Memory B cell (primary cell): Measurements from ENCODE around the gene DENND2A.
"Not testable (repeated sequence)": the region's sequence is repeated elsewhere in the genome, so short reads cannot be mapped to it uniquely, and the experiment has no call there.

Experiments
- ATAC-seq: fragments of 150-1000 bp; cut with Tn5 transposase; 2 replicates; pipeline ENCODE4 v1.10.0; 2021; ENCODE audit warnings: low read depth, mild to moderate bottlenecking, moderate library complexity
- DNase-seq, 2 donors: peaks; one replicate each; pipeline ENCODE4 v3.0.0; 2022; ENCODE audit warnings: low spot score in 2 of 2
- H3K27ac Mint-ChIP-seq: one replicate; pipeline ENCODE4 v1.8.0; 2022; ENCODE audit warnings: mild to moderate bottlenecking, moderate library complexity, mixed read lengths
- H3K27me3 Mint-ChIP-seq: one replicate; pipeline ENCODE4 v1.8.0; 2022; ENCODE audit warnings: mixed read lengths
- H3K36me3 Mint-ChIP-seq: one replicate; pipeline ENCODE4 v1.8.0; 2022; ENCODE audit warnings: mild to moderate bottlenecking, mixed read lengths
- H3K4me1 Mint-ChIP-seq: one replicate; pipeline ENCODE4 v1.8.0; 2022; ENCODE audit warnings: mixed read lengths
- H3K4me3 Mint-ChIP-seq: one replicate; pipeline ENCODE4 v1.8.0; 2022; ENCODE audit warnings: mild to moderate bottlenecking, moderate library complexity, mixed read lengths
- H3K9me3 Mint-ChIP-seq: one replicate; pipeline ENCODE4 v1.8.0; 2022; ENCODE audit warnings: mixed read lengths

DENND2A gene

GRCh38 chr7:140676956-140677355 is 36.3 kb upstream of the DENND2A start:
- not testable (repeated sequence) for ATAC-seq, H3K9me3 Mint-ChIP-seq, H3K4me3 Mint-ChIP-seq, H3K27me3 Mint-ChIP-seq, DNase-seq
- peaks cover 23% of the 10 kb centered on the region for H3K36me3 Mint-ChIP-seq
- H3K27ac Mint-ChIP-seq = peak overlapping the region; percentile 85
- H3K4me1 Mint-ChIP-seq = peaks cover 44% of the 10 kb centered on the region

DNA sequence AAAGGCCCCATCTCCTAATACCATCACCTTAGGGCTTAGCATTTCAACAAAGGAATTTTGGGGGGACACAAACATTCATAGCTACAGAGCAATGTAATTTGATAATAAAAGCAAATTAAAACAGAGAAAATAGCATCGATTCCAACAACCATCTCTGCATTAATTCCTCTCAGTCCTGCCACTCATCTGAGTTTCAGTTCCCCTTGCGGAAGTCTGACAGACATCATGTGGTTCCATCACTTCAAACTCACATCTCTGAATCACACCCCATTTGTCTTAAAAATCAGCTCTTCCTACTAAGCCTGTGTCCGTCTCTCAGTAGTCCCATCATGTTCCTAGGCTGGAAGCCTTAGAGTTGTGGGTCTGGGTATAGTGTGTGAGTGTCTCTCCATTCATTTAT is 35.7 kb upstream of the DENND2A start:
- DNase-seq (peak; percentile 23 to 57), ATAC-seq (peak; percentile 61)
- Mint-ChIP-seq H3K9me3 (no peaks in the 10 kb centered on the region), H3K27me3 (no peaks in the 10 kb centered on the region), H3K36me3 (peaks cover 21% of the 10 kb centered on the region), H3K4me3 (peak overlapping the region; percentile 45), H3K4me1 (peaks cover 45% of the 10 kb centered on the region), H3K27ac (peak overlapping the region; percentile 85)

GRCh38 chr7:140675726-140676125 is 35.1 kb upstream of the DENND2A start:
- peaks cover 45% of the 10 kb centered on the region for H3K4me1 Mint-ChIP-seq
- no peaks in the 10 kb centered on the region for H3K9me3 Mint-ChIP-seq
- H3K27ac Mint-ChIP-seq = peak overlapping the region; percentile 85
- H3K36me3 Mint-ChIP-seq = peaks cover 18% of the 10 kb centered on the region
- peak overlapping the region; percentile 45 for H3K4me3 Mint-ChIP-seq
- no peaks in the 10 kb centered on the region for H3K27me3 Mint-ChIP-seq
- DNase-seq (no peak), ATAC-seq (no peak)

DNA sequence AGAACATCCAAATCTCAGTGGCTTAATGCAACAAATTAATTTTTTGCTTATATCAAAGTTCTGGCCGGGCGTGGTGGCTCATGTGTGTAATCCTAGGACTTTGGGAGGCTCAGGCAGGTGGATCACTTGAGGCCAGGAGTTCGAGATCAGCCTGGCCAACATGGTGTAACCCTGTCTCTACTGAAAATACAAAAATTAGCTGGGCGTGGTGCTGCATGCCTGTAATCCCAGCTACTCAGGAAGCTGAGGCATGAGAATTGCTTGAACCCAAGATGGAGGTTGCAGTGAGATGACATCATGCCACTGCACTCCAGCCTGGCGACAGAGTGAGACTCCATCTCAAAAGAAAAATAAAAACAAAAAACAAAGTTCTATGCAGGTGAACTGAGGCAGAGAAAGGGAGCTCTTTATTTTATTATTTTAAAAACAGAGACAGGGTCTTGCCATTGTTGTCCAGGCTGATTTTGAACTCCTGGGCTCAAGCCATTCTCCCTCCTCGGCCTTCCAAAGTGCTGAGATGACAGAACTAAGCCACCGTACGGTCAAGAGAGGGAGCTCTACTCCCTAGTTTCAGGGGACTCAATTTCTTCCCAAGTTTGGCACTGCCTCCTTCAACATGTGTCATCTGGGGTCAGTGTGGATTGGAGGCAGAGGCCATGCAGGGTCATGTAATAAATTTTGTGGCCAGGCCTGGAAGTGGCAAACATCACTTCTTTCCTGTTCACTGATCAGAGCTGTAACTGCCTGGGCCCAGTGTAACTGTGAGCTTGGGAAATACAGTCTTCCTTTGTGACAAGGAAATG is 34.5 kb upstream of the DENND2A start:
- no peak for DNase-seq
- Mint-ChIP-seq H3K4me1 (peaks cover 45% of the 10 kb centered on the region), H3K36me3 (peaks cover 14% of the 10 kb centered on the region), H3K4me3 (peak overlapping the region; percentile 17), H3K9me3 (no peaks in the 10 kb centered on the region), H3K27me3 (no peaks in the 10 kb centered on the region), H3K27ac (peak overlapping the region; percentile 94)
- no peak for ATAC-seq

- H3K27me3 Mint-ChIP-seq = no peaks in the 10 kb centered on the region
- H3K27ac Mint-ChIP-seq = peak overlapping the region; percentile 94
- H3K9me3 Mint-ChIP-seq = no peaks in the 10 kb centered on the region
- peaks cover 14% of the 10 kb centered on the region for H3K36me3 Mint-ChIP-seq
- peak overlapping the region; percentile 85 for H3K4me3 Mint-ChIP-seq
- peaks cover 45% of the 10 kb centered on the region for H3K4me1 Mint-ChIP-seq
- DNase-seq = peak; percentile 25 to 41
- peak; percentile 53 for ATAC-seq
Measured at GRCh38 chr7:140674356-140674800, 33.8 kb upstream of the DENND2A start.

GRCh38 chr7:140673774-140674155 is 33.2 kb upstream of the DENND2A start:
- Mint-ChIP-seq H3K4me3 (peak overlapping the region; percentile 85), H3K27me3 (no peaks in the 10 kb centered on the region), H3K27ac (peak overlapping the region; percentile 94), H3K9me3 (no peaks in the 10 kb centered on the region), H3K36me3 (peaks cover 10% of the 10 kb centered on the region), H3K4me1 (peaks cover 45% of the 10 kb centered on the region)
- DNase-seq (no peak), ATAC-seq (no peak)

DNA sequence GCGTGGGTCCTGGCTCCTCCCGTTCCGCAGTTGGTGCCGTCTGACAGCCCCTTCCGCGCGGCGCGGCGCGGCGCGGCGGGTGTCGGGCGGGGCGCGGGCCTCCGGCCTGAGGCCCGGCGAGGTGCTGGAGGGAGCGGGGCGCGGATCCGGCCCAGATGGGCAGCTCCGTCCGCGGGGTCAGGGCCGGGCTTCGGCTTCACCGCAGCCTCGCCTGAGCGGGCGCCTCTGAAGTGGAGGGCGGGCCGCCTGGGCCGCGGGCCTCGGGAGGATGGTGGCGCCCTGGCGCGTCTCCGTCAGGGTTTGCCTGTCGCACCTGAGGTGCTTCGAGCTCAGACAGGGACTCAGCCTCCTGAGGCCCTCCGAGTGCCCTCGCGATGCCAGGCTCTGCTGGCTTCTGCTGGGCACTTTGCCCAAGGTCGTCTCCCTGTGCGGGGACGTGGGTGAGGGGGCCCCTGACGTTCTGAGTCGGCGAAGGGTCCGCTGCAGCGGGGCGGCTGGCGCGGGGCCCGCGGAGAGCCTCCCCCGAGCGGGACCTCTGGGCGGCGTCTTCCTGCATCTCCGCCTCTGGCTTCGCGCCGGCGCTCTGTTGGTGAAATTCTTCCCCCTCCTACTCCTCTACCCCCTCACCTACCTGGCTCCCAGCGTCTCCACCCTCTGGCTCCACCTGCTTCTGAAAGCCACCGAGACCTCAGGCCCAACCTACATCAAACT is 32.6 kb upstream of the DENND2A start:
- H3K27me3 Mint-ChIP-seq = no peaks in the 10 kb centered on the region
- H3K9me3 Mint-ChIP-seq = no peaks in the 10 kb centered on the region
- DNase-seq (peak; percentile 52 to 74), ATAC-seq (peak; percentile 59)
- peaks cover 6% of the 10 kb centered on the region for H3K36me3 Mint-ChIP-seq
- H3K27ac Mint-ChIP-seq = peak overlapping the region; percentile 94
- peaks cover 40% of the 10 kb centered on the region for H3K4me1 Mint-ChIP-seq
- peak overlapping the region; percentile 85 for H3K4me3 Mint-ChIP-seq

GRCh38 chr7:140672382-140673062 is 31.9 kb upstream of the DENND2A start, which contains the start of gene ADCK2:
TSS of gene ADCK2 (plus strand) at chr7:140672945. CDS start at chr7:140673331, 386 bp downstream.
- peak within 1 kb of the TSS; percentile 85 for H3K4me3 Mint-ChIP-seq
- H3K9me3 Mint-ChIP-seq = no peaks in the 10 kb centered on the region
- no peaks in the 10 kb centered on the region for H3K27me3 Mint-ChIP-seq
- peaks cover 33% of the 10 kb centered on the region for H3K4me1 Mint-ChIP-seq
- ATAC-seq = peak; percentile 57
- H3K27ac Mint-ChIP-seq = peak within 1 kb of the TSS; percentile 94
- no peak for DNase-seq
- H3K36me3 Mint-ChIP-seq = no peaks in the 10 kb centered on the region

- H3K36me3 Mint-ChIP-seq = no peaks in the 10 kb centered on the region
- H3K9me3 Mint-ChIP-seq = no peaks in the 10 kb centered on the region
- H3K27ac Mint-ChIP-seq = peak overlapping the region; percentile 68
- no peaks in the 10 kb centered on the region for H3K27me3 Mint-ChIP-seq
- ATAC-seq (no peak), DNase-seq (no peak)
- peaks cover 32% of the 10 kb centered on the region for H3K4me1 Mint-ChIP-seq
- H3K4me3 Mint-ChIP-seq = peak overlapping the region; percentile 75
Measured at GRCh38 chr7:140671966-140672365, 31.4 kb upstream of the DENND2A start.

GRCh38 chr7:140670343-140670935 is 29.8 kb upstream of the DENND2A start:
- DNase-seq (no peak), ATAC-seq (no peak)
- Mint-ChIP-seq H3K36me3 (no peaks in the 10 kb centered on the region), H3K27me3 (peaks cover 1% of the 10 kb centered on the region), H3K4me1 (peaks cover 22% of the 10 kb centered on the region), H3K27ac (no peak overlapping the region), H3K4me3 (no peak overlapping the region), H3K9me3 (no peaks in the 10 kb centered on the region)

GRCh38 chr7:140669862-140670261 is 29.2 kb upstream of the DENND2A start:
- not testable (repeated sequence) for H3K4me3 Mint-ChIP-seq, H3K9me3 Mint-ChIP-seq, DNase-seq, ATAC-seq, H3K27me3 Mint-ChIP-seq, H3K36me3 Mint-ChIP-seq, H3K27ac Mint-ChIP-seq
- peaks cover 16% of the 10 kb centered on the region for H3K4me1 Mint-ChIP-seq

DNA sequence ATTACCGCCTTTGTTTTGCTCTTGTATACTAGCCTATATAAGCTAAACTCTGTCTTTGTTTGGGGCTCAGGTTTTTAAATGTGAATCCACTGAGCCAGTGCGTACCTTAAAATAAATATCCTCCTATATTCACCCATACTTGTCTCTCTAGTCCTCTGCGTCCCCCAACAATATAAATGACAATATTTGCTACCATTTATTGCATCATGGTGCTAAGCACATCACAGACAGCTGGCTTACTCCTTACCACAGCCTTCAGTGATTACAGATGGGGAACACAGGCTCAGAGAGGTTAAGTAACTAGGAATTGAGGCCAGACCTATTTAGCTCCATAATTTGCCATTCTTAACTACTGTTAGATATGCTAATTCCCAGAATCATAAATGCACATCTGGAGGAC is 28.7 kb upstream of the DENND2A start:
- Mint-ChIP-seq H3K36me3 (no peaks in the 10 kb centered on the region), H3K27ac (no peak overlapping the region), H3K9me3 (no peaks in the 10 kb centered on the region), H3K4me3 (no peak overlapping the region), H3K4me1 (peaks cover 11% of the 10 kb centered on the region), H3K27me3 (peaks cover 1% of the 10 kb centered on the region)
- ATAC-seq (no peak), DNase-seq (no peak)

DNA sequence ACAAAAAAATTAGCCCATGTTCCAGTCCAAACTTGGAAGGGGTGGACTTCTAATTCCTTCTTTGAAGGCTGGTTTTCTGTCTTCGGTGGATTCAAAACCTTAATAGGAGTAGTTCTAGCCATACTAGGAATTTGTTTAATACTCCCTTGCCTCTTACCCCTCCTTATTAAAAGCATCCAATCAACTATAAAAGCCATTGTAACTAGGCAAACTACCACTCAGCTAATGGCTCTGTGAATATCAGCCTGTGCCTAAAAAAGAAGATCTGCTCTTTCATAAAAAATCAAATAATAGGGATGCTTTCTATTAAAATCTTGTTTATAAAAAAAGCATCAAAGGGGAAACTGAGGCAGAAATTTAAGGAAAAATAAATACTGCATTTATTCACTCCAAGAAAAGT is 28.0 kb upstream of the DENND2A start:
- Mint-ChIP-seq H3K27ac (no peak overlapping the region), H3K9me3 (no peaks in the 10 kb centered on the region)
- DNase-seq = no peak

More for the DNA sequence above, 28.0 kb upstream of the DENND2A start:
- H3K36me3 Mint-ChIP-seq = no peaks in the 10 kb centered on the region
- peaks cover 1% of the 10 kb centered on the region for H3K27me3 Mint-ChIP-seq
- no peak for ATAC-seq
- peaks cover 6% of the 10 kb centered on the region for H3K4me1 Mint-ChIP-seq
- no peak overlapping the region for H3K4me3 Mint-ChIP-seq
